HG02588 (cell line): Measurements from ENCODE around the gene MRTO4.

Experiments
- ATAC-seq: cut with Tn5 transposase; IDR thresholded peaks from one replicate; pipeline ENCODE4 v1.9.1; 2021; ENCODE audit warnings: mild to moderate bottlenecking, moderate library complexity; ENCODE audit not compliant: unreplicated experiment

Gene MRTO4

DNA sequence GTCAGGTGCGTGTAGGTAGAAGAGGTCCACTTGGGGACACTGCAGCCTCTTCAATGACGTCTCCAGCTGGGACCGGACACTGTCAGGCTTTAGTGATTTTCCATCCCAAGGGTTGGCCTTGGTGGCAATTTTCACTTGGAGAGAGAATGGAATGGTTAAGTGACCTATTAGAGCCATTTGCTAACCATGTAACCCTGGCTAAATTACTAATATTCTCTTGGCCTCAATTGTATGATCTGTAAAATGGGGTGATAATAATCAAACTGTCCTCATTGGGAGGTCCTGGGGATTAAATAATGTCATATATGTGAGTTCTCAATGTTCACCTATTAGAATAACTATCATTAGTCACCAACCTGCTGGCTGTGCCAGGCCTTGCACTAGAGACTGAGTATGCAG lies 56.9 kb downstream of the MRTO4 start:
- ATAC-seq = no peak

DNA sequence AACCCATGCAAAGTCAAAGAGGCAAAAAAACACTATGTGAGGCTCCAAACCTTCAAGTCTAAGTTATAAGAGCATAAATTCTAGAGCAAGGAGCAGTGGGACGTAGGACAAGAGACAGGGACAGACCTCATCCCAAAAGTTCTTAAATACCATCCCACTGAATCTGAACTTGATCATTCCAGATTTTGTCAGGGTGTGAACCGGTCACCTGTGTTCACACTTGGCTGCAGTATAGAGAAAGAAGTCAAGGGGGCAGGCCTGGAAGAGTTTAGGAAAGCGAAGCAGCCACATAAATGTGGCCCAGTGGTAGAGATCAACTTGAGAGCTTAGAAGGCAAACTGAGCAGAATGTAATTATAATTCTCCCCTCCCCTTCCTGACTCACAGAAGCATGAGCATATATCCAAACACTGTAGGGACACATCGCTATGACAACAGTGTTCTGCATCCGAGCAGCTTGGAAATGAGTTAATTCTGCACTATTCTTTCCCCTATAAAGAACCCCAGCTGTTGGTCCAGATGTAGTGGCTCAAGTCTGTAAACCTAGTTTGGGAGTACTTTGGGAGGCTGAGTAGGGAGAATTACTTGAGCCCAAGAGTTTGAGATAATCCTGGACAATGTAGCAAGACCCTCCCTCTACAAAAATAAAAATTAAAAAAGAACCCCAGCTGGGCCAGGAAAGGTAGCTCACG lies 57.7 kb downstream of the MRTO4 start:
- no peak for ATAC-seq
